Endothelial cell (in vitro differentiated cells): ENCODE data around the gene PAPLN. TPM values are rescaled to one million over a fixed set of nuclear protein-coding genes. Genes with fewer than 3 reads are reported as not detected.
A peak's percentile ranks its signal among the peaks of the same experiment; 100 is the strongest.
"Not testable (repeated sequence)": the region's sequence is repeated elsewhere in the genome, so short reads cannot be mapped to it uniquely, and the experiment has no call there.

Experiments
- DNase-seq: peaks from one replicate; pipeline ENCODE4 v3.0.0; 2021; ENCODE audit warnings: low spot score
- H3K27ac Mint-ChIP-seq: one replicate; pipeline ENCODE4 v1.8.0; 2021; ENCODE audit warnings: mixed read lengths, inconsistent platforms; ENCODE audit not compliant: unreplicated experiment
- H3K27me3 Mint-ChIP-seq: one replicate; pipeline ENCODE4 v1.8.0; 2021; ENCODE audit warnings: mild to moderate bottlenecking, moderate library complexity, mixed read lengths, inconsistent platforms; ENCODE audit not compliant: unreplicated experiment
- H3K36me3 Mint-ChIP-seq: one replicate; pipeline ENCODE4 v1.8.0; 2021; ENCODE audit warnings: mild to moderate bottlenecking, low read depth, mixed read lengths, inconsistent platforms; ENCODE audit not compliant: unreplicated experiment
- H3K4me1 Mint-ChIP-seq: one replicate; pipeline ENCODE4 v1.8.0; 2021; ENCODE audit warnings: mild to moderate bottlenecking, mixed read lengths, inconsistent platforms; ENCODE audit not compliant: unreplicated experiment
- H3K4me3 Mint-ChIP-seq: one replicate; pipeline ENCODE4 v1.8.0; 2021; ENCODE audit warnings: mild to moderate bottlenecking, mixed read lengths, inconsistent platforms; ENCODE audit not compliant: unreplicated experiment
- H3K9me3 Mint-ChIP-seq: one replicate; pipeline ENCODE4 v1.8.0; 2021; ENCODE audit warnings: mixed read lengths, inconsistent platforms; ENCODE audit not compliant: unreplicated experiment
- CTCF ChIP-seq: fragments of 200-600 bp; sonication (generic); IDR thresholded peaks from one replicate; pipeline ENCODE4 v1.5.0; 2021; ENCODE audit warnings: antibody characterized with exemption; ENCODE audit not compliant: unreplicated experiment
- total RNA-seq: library from RNA; stranded (reverse); fragmentation: NEBNext Ultra II Directional; extraction: Animal tissue kit (Norgen Biotek cat#: 25700); gene quantifications from one replicate; pipeline ENCODE4 v1.2.1, GENCODE V29; 2021; ENCODE audit not compliant: unreplicated experiment

The PAPLN gene
- total RNA-seq, 1 donor from 2014 or later: 1.1 TPM

GRCh38 chr14:73290279-73290678 is 53.0 kb downstream of the PAPLN start:
- no peak for DNase-seq
- H3K9me3 Mint-ChIP-seq: no peaks in the 10 kb centered on the region
- no peak overlapping the region for H3K27ac Mint-ChIP-seq
- no peak overlapping the region for H3K4me3 Mint-ChIP-seq
- peaks cover 7% of the 10 kb centered on the region for H3K27me3 Mint-ChIP-seq
- no peak for TF ChIP-seq CTCF
- H3K36me3 Mint-ChIP-seq: peaks cover 34% of the 10 kb centered on the region
- peaks cover 2% of the 10 kb centered on the region for H3K4me1 Mint-ChIP-seq

GRCh38 chr14:73293782-73294781 is 56.8 kb downstream of the PAPLN start:
- no peak for TF ChIP-seq CTCF
- peak overlapping the region; percentile 50 for H3K27ac Mint-ChIP-seq
- peaks cover 24% of the 10 kb centered on the region for H3K36me3 Mint-ChIP-seq
- DNase-seq: no peak
- no peaks in the 10 kb centered on the region for H3K9me3 Mint-ChIP-seq
- H3K4me1 Mint-ChIP-seq: peaks cover 2% of the 10 kb centered on the region
- H3K27me3 Mint-ChIP-seq: peaks cover 7% of the 10 kb centered on the region
- H3K4me3 Mint-ChIP-seq: peak overlapping the region; percentile 82

GRCh38 chr14:73295198-73295796 is 58.0 kb downstream of the PAPLN start:
- no peak overlapping the region for H3K27ac Mint-ChIP-seq
- peak; percentile 73 for TF ChIP-seq CTCF
- no peaks in the 10 kb centered on the region for H3K9me3 Mint-ChIP-seq
- no peak for DNase-seq
- H3K4me3 Mint-ChIP-seq: no peak overlapping the region
- peaks cover 3% of the 10 kb centered on the region for H3K4me1 Mint-ChIP-seq
- peaks cover 7% of the 10 kb centered on the region for H3K27me3 Mint-ChIP-seq
- H3K36me3 Mint-ChIP-seq: peaks cover 20% of the 10 kb centered on the region

GRCh38 chr14:73305499-73305898 is 68.2 kb downstream of the PAPLN start:
- no peak for DNase-seq
- Mint-ChIP-seq H3K4me1 (peaks cover 7% of the 10 kb centered on the region), H3K9me3 (no peaks in the 10 kb centered on the region), H3K36me3 (peaks cover 27% of the 10 kb centered on the region), H3K4me3 (no peak overlapping the region), H3K27me3 (peaks cover 4% of the 10 kb centered on the region), H3K27ac (no peak overlapping the region)
- no peak for TF ChIP-seq CTCF

- peaks cover 4% of the 10 kb centered on the region for H3K27me3 Mint-ChIP-seq
- H3K27ac Mint-ChIP-seq: peak overlapping the region; percentile 34
- DNase-seq: no peak
- peaks cover 27% of the 10 kb centered on the region for H3K36me3 Mint-ChIP-seq
- no peak for TF ChIP-seq CTCF
- no peaks in the 10 kb centered on the region for H3K9me3 Mint-ChIP-seq
- H3K4me3 Mint-ChIP-seq: peak overlapping the region; percentile 58
- peaks cover 9% of the 10 kb centered on the region for H3K4me1 Mint-ChIP-seq
Measured at GRCh38 chr14:73307261-73307660, 70.0 kb downstream of the PAPLN start.

- DNase-seq, H3K9me3 Mint-ChIP-seq, H3K4me1 Mint-ChIP-seq, H3K27ac Mint-ChIP-seq, H3K27me3 Mint-ChIP-seq: not testable (repeated sequence)
- Mint-ChIP-seq H3K36me3 (peaks cover 27% of the 10 kb centered on the region), H3K4me3 (peak overlapping the region; percentile 67)
Measured at GRCh38 chr14:73309207-73309606, 71.9 kb downstream of the PAPLN start.
